Effector memory CD8-positive, alpha-beta T cell (primary cell): ENCODE measurements around the gene HES1.
"Not testable (repeated sequence)": the region's sequence is repeated elsewhere in the genome, so short reads cannot be mapped to it uniquely, and the experiment has no call there.

Experiments used
- ATAC-seq: fragments of 150-1000 bp; cut with Tn5 transposase; replicated peaks from 2 replicates; pipeline ENCODE4 v1.10.0; 2021; ENCODE audit warnings: mild to moderate bottlenecking, moderate library complexity
- DNase-seq, 3 experiments: peaks; one replicate each; pipeline ENCODE4 v3.0.0; 2021
- H3K27ac Mint-ChIP-seq, 2 donors: one replicate each; pipeline ENCODE4 v1.8.0; 2022; ENCODE audit warnings: mild to moderate bottlenecking in 2 of 2, mixed read lengths in 2 of 2, moderate library complexity in 2 of 2
- H3K27me3 Mint-ChIP-seq, 2 donors: one replicate each; pipeline ENCODE4 v1.8.0; 2022; ENCODE audit warnings: mixed read lengths in 2 of 2
- H3K36me3 Mint-ChIP-seq: one replicate; pipeline ENCODE4 v1.8.0; 2022; ENCODE audit warnings: mild to moderate bottlenecking, moderate library complexity, mixed read lengths; ENCODE audit not compliant: insufficient read depth
- H3K4me1 Mint-ChIP-seq, 2 donors: one replicate each; pipeline ENCODE4 v1.8.0; 2022; ENCODE audit warnings: low read depth in 2 of 2, mixed read lengths in 2 of 2
- H3K4me3 Mint-ChIP-seq, 2 donors: one replicate each; pipeline ENCODE4 v1.8.0; 2022; ENCODE audit warnings: mild to moderate bottlenecking in 2 of 2, mixed read lengths in 2 of 2, moderate library complexity in 2 of 2
- H3K9me3 Mint-ChIP-seq, 2 donors: one replicate each; pipeline ENCODE4 v1.8.0; 2022; ENCODE audit warnings: mixed read lengths in 2 of 2

Gene HES1

GRCh38 chr3:194124193-194124592 lies 11.8 kb upstream of the HES1 start:
- H3K27me3 Mint-ChIP-seq = peaks cover 83 to 96% of the 10 kb centered on the region in 2 donors
- H3K4me3 Mint-ChIP-seq = no peak overlapping the region
- H3K36me3 Mint-ChIP-seq = no peaks in the 10 kb centered on the region
- DNase-seq (no peak), ATAC-seq (no peak)
- H3K4me1 Mint-ChIP-seq = no peaks in the 10 kb centered on the region
- H3K9me3 Mint-ChIP-seq = no peaks in the 10 kb centered on the region
- H3K27ac Mint-ChIP-seq = no peak overlapping the region

GRCh38 chr3:194125442-194125841 lies 10.5 kb upstream of the HES1 start:
- Mint-ChIP-seq H3K9me3 (no peaks in the 10 kb centered on the region), H3K4me1 (no peaks in the 10 kb centered on the region), H3K27ac (no peak overlapping the region), H3K27me3 (peaks cover 81 to 96% of the 10 kb centered on the region in 2 donors), H3K4me3 (no peak overlapping the region), H3K36me3 (no peaks in the 10 kb centered on the region)
- ATAC-seq (no peak), DNase-seq (no peak)

GRCh38 chr3:194126790-194127189 lies 9.2 kb upstream of the HES1 start:
- peaks cover 82 to 96% of the 10 kb centered on the region in 2 donors for H3K27me3 Mint-ChIP-seq

GRCh38 chr3:194128202-194128918 lies 7.6 kb upstream of the HES1 start:
- H3K36me3 Mint-ChIP-seq = peaks cover under 1% of the 10 kb centered on the region
- H3K4me1 Mint-ChIP-seq = peaks cover 11% of the 10 kb centered on the region in 2 donors
- H3K9me3 Mint-ChIP-seq = no peaks in the 10 kb centered on the region
- ATAC-seq (no peak), DNase-seq (no peak)
- no peak overlapping the region for H3K27ac Mint-ChIP-seq
- no peak overlapping the region for H3K4me3 Mint-ChIP-seq
- peaks cover 83 to 96% of the 10 kb centered on the region in 2 donors for H3K27me3 Mint-ChIP-seq

More at GRCh38 chr3:194126790-194127189, 9.2 kb upstream of the HES1 start:
- DNase-seq (no peak), ATAC-seq (no peak)
- no peaks in the 10 kb centered on the region for H3K9me3 Mint-ChIP-seq
- H3K27ac Mint-ChIP-seq = peak overlapping the region in 1 of 2 donors; percentile 32
- peaks cover 6 to 8% of the 10 kb centered on the region in 2 donors for H3K4me1 Mint-ChIP-seq
- H3K36me3 Mint-ChIP-seq = no peaks in the 10 kb centered on the region
- H3K4me3 Mint-ChIP-seq = no peak overlapping the region

GRCh38 chr3:194128919-194129295 lies 7.0 kb upstream of the HES1 start:
- not testable (repeated sequence) for ATAC-seq, H3K4me3 Mint-ChIP-seq, DNase-seq, H3K9me3 Mint-ChIP-seq, H3K27ac Mint-ChIP-seq, H3K36me3 Mint-ChIP-seq
- Mint-ChIP-seq H3K27me3 (peaks cover 86 to 99% of the 10 kb centered on the region in 2 donors), H3K4me1 (peaks cover 16% of the 10 kb centered on the region in 2 donors)

GRCh38 chr3:194129581-194130133 lies 6.3 kb upstream of the HES1 start:
- Mint-ChIP-seq H3K27ac (no peak overlapping the region), H3K4me3 (no peak overlapping the region), H3K27me3 (peaks cover 78 to 96% of the 10 kb centered on the region in 2 donors), H3K36me3 (peaks cover 5% of the 10 kb centered on the region), H3K4me1 (peaks cover 16% of the 10 kb centered on the region in 2 donors), H3K9me3 (no peaks in the 10 kb centered on the region)
- no peak for DNase-seq
- no peak for ATAC-seq

- Mint-ChIP-seq H3K27ac (no peak overlapping the region), H3K4me1 (peaks cover 18 to 19% of the 10 kb centered on the region in 2 donors), H3K27me3 (peaks cover 73 to 96% of the 10 kb centered on the region in 2 donors), H3K9me3 (no peaks in the 10 kb centered on the region), H3K36me3 (peaks cover 10% of the 10 kb centered on the region), H3K4me3 (no peak overlapping the region)
- DNase-seq (no peak), ATAC-seq (no peak)
These were observed 5.8 kb upstream of the HES1 start for GRCh38 chr3:194130188-194130587.

- Mint-ChIP-seq H3K36me3 (peaks cover 11% of the 10 kb centered on the region), H3K4me3 (no peak overlapping the region), H3K27me3 (peaks cover 74 to 96% of the 10 kb centered on the region in 2 donors), H3K4me1 (peaks cover 22 to 25% of the 10 kb centered on the region in 2 donors), H3K27ac (peak overlapping the region in 1 of 2 donors; percentile 18), H3K9me3 (no peaks in the 10 kb centered on the region)
- ATAC-seq = peak; percentile 11
- no peak for DNase-seq
These were observed 5.0 kb upstream of the HES1 start for GRCh38 chr3:194130807-194131589.

- peak overlapping the region in 1 of 2 donors; percentile 39 for H3K27ac Mint-ChIP-seq
- H3K36me3 Mint-ChIP-seq = peaks cover 20% of the 10 kb centered on the region
- H3K27me3 Mint-ChIP-seq = peaks cover 77 to 97% of the 10 kb centered on the region in 2 donors
- no peak for DNase-seq
- no peak for ATAC-seq
- no peaks in the 10 kb centered on the region for H3K9me3 Mint-ChIP-seq
- peaks cover 36 to 38% of the 10 kb centered on the region in 2 donors for H3K4me1 Mint-ChIP-seq
- H3K4me3 Mint-ChIP-seq = peak overlapping the region in 1 of 2 donors; percentile 74
These were observed 3.3 kb upstream of the HES1 start for GRCh38 chr3:194132465-194133286.

GRCh38 chr3:194133661-194134230 lies 2.2 kb upstream of the HES1 start:
- Mint-ChIP-seq H3K27ac (peak overlapping the region in 1 of 2 donors; percentile 78), H3K27me3 (peaks cover 72 to 97% of the 10 kb centered on the region in 2 donors), H3K4me3 (peak overlapping the region; percentile 74 to 77), H3K9me3 (no peaks in the 10 kb centered on the region), H3K4me1 (peaks cover 38 to 39% of the 10 kb centered on the region in 2 donors), H3K36me3 (peaks cover 20% of the 10 kb centered on the region)
- ATAC-seq (no peak), DNase-seq (no peak)

- DNase-seq (peak; percentile 25 to 45 (median 28)), ATAC-seq (peak; percentile 28)
- peaks cover 38 to 39% of the 10 kb centered on the region in 2 donors for H3K4me1 Mint-ChIP-seq
- no peak overlapping the region for H3K27ac Mint-ChIP-seq
- peaks cover 20% of the 10 kb centered on the region for H3K36me3 Mint-ChIP-seq
- H3K4me3 Mint-ChIP-seq = peak overlapping the region; percentile 82 to 87
- H3K9me3 Mint-ChIP-seq = no peaks in the 10 kb centered on the region
- H3K27me3 Mint-ChIP-seq = peaks cover 76 to 97% of the 10 kb centered on the region in 2 donors
These were observed 1.7 kb upstream of the HES1 start for GRCh38 chr3:194134231-194134756.

- peak overlapping the region; percentile 82 to 87 for H3K4me3 Mint-ChIP-seq
- H3K4me1 Mint-ChIP-seq = peaks cover 39 to 40% of the 10 kb centered on the region in 2 donors
- H3K36me3 Mint-ChIP-seq = peaks cover 20% of the 10 kb centered on the region
- peak; percentile 63 to 68 (median 63) for DNase-seq
- H3K27me3 Mint-ChIP-seq = peaks cover 76 to 97% of the 10 kb centered on the region in 2 donors
- H3K9me3 Mint-ChIP-seq = no peaks in the 10 kb centered on the region
- peak overlapping the region; percentile 88 to 92 for H3K27ac Mint-ChIP-seq
- peak; percentile 65 for ATAC-seq
These were observed 1.0 kb upstream of the HES1 start for GRCh38 chr3:194134757-194135515.
